GM04503 (cell line): ENCODE data around the gene UCP1.
"Not testable (repeated sequence)": the region's sequence is repeated elsewhere in the genome, so short reads cannot be mapped to it uniquely, and the experiment has no call there.

Experiments used
- DNase-seq: peaks from one replicate; pipeline ENCODE4 v3.0.0-alpha.2; 2012; ENCODE audit warnings: low read depth

The UCP1 gene

GRCh38 chr4:140533951-140534480 lies 34.7 kb downstream of the UCP1 start:
- DNase-seq: no peak

DNA sequence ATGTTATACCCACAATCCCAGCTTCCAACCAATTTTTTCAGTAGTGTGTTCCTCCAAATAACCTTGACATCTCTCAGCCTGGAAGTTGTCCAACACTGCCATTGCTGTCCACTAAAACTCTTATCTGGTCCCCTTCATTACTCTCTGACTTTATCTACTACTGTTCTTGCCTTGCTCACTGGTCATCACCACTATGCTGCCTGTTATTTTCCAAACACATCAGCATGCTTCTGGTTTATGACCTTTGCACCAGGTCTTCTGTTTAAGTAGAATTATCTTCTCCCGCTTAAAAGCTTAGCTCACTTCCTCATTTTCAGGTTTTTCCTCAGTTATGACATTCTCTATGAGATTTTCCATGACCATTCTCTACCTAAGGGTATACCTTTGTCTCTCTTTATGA lies 39.3 kb downstream of the UCP1 start:
- no peak for DNase-seq

- peak; percentile 83 for DNase-seq
These were observed 44.7 kb downstream of the UCP1 start, which contains the start of gene ELMOD2 for GRCh38 chr4:140523857-140524742. Gene ELMOD2 (plus strand): TSS chr4:140524168. CDS start chr4:140525429, 1,261 bp downstream.

DNA sequence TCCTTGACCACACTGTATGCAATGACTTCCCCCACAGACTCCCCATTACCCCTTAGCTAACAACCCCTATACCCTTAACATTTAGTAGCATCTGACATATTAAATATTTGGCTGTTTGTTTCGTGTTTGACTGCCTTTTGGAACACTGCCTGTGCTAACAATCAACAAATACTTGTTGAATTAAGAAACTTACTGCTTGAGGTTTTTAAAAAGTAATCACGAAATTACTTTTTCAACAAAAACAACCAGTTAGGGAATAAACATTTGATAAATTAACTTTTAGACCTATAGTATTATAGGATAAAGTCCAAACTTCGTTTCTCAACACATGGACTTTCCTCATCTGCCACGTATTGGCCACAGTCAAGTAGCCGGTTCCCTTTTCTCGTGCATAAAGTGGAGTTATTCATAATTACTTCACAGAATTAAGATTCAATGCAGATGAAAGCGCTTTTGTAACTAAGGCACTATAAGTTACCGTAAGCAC lies 45.3 kb downstream of the UCP1 start:
- no peak for DNase-seq

DNA sequence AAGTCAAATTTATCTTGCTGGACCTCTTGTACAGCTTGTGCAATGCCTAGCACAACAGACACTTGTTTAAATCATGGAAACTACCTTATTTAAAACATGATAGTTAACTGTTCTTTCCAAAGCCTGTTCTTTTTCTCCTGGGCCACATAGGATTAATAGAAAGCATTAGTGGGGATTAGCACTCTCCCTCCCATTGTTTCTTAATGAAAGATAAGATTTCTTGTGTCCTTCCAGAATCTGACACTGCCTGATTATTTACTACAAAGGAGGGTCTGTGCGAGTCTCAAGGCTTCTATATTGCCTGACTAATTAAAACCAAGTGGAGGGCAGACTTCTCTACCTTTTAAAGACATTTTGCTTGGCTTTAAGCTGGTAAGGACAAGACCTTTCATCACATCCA lies 53.3 kb downstream of the UCP1 start:
- DNase-seq: no peak

- not testable (repeated sequence) for DNase-seq
These were observed 55.0 kb downstream of the UCP1 start for GRCh38 chr4:140513765-140514164.
